ENCODE measurements around the gene CAMTA1.

Gene CAMTA1

DNA sequence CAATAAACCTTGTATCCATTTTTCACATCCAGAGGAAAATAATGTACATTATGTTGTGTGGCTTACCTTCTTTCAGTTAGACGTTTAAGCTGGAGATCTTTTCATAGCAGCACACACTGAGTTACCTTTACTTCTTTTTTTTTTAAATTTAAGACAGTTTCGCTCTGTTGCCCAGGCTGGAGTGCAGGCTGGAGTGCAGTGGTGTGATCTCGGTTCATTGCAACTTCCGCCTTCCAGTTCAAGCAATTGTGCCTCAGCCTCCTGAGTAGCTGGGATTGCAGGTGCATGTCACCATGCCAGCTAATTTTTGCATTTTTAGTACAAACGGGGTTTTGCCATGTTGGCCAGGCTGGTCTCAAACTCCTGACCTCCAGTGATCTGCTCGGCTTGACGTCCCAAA, 7.4 kb upstream of the CAMTA1 start:
- no peak for DNase-seq

DNA sequence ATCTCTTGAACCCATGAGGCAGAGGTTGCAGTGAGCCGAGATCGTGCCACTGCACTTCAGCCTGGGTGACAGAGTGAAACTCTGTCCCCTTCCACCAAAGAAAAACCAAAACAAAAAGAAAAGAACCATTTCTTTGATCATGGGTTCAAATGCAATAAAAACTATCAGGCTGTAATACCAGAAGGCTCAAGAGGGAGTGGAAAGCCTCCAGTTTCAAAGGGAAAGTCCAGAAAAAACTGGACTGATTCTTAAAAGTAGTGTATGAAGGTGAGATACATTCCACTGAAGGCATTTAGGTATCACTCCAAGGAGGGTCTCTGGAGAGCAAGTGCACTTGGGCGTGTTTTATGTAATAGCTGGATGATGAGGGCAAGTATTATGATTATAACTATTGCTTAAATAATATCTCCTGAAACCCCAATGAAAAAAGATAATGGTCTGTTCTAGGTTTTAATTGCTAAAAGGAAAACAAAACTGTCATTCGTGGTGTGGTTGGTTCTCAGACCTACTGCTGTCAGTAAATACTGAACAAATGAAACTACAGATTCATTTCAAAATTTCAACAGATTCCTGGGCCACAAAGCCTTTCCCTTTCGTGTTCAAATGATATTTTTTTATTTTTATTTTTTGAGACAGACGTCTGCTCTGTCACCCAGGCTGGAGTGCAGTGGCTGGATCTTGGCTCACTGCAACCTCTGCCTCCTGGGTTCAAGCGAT, 6.0 kb upstream of the CAMTA1 start:
- DNase-seq: no peak

- no peak for DNase-seq
Observed at GRCh38 chr1:6782151-6782550, 3.1 kb upstream of the CAMTA1 start.

DNA sequence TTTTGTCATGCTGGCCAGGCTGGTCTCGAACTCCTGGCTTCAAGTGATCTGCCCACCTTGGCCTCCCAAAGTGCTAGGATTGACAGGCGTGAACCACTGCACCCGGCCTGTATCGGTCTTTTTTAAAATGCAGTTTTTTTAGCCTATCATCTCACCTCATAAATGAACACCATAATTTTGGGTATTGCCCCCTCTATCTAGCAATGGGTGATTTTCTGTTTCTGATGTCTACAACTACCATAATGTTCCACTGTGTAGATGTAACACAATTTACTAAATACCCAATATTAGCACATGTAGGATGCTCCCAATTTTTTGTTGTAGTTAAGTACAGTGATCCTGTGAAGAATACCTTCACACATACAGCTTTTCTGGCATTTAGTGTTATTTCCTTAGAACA, 2.0 kb upstream of the CAMTA1 start:
- DNase-seq: no peak

DNA sequence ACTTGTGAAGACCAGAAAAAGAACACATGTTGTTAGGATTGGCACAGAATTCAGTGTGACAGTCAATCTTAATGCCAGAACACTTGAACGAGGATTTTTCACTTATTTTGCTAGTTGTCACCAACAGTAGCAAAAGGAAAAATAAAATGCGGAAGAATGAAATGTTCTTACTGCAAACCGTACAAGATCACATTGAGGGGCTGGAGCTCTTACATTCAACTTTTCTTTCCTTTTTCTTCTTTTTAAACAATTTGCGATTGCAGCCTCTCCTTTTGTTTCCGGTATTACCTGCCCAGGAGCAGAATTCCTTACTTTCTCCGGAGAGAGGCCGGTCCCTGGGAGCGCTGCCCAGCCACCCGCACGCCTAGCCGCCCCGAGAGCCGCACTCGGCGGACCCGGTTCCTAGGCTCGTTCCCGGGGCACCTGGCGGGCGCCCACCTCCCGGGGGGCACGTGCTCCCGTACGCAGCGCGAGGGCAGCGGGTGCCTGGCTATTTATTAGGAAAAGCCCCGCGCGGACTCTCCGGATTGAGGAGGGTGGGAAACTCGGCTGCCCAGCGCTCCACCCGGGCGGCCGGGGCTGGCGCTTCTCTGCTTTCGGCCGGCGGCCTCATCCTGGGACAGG, 1.2 kb upstream of the CAMTA1 start:
- DNase-seq: peak in 1 of 2 donors; percentile 9

DNA sequence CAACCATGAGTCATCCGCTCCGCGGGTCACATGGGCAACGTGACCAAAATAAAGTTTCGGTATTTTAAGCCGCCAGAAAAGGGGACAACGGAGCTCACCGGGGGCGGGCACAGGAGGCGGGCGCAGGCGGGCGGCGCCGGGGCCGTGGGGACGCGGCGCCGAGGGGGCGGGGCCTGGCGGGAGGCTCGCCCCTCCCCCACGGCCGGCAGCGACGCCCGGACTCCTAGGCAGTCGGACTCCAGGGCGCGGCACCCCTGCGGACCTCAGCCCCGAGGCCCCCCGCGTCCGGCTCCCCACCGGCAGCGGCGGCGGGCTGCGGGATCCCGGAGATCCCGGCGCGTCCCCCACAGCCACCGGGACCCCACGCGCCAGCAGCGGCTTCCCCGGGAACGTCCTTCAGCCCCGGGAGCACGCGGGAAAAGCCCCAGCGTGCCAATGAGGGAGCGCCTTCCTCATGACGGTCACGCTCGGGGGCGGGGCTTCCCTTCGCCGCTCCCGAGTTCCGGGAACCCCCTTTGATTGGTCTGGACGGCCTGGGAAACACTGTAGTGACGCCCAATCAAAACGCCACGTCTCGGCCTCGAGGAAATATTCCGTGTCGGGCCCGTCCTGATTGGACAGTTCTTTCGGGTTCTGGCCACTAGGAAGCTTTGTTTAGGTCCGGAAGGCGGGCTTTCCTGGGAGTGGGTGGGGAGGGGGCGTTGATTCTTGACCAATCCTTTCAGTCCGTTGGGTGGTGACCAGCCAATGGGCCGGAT, 515 bp upstream of the CAMTA1 start:
- peak; percentile 98 to 99 for DNase-seq

GRCh38 chr1:6785728-6786505, 663 bp downstream of the CAMTA1 start:
- DNase-seq: peak in 1 of 2 donors; percentile 25

GRCh38 chr1:6788946-6789345, 3.7 kb downstream of the CAMTA1 start:
- no peak for DNase-seq

DNA sequence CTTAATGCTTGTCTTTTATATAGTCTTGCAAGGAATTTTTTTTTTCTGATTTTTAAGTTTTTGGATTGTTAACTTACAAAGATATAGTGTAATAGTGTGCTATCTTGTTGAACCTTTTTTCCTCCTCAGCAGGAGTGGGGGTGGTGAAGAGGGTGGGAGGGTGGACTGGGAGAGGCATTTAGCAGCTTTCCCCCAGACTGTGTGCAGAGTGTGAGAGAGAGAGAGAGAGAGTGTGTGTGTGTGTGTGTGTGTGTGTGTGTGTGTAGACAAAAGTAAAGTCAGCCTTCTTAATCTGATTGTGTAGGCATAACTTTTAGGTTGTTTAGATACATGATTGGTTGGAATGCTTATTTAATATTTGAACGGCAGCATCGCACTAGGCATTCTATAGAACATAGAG, 4.9 kb downstream of the CAMTA1 start:
- no peak for DNase-seq

DNA sequence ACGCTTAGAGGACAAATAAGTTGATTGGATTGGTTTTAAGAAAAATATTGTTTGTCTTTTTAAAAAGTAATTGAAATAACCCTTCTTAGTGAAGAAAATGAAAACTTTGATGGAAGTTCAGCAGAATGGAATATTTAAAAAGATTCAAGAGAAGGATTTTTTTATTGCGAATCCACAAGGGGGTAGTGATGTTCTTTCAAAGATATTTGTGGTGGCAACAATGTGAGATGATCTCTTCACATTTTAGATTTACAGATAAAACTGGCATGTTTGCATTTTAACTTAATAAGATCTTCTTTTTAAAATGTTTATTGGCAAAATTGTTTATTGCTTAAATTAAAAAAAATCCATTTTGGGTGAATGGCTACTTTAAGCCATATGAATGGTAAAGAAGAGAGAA, 8.9 kb downstream of the CAMTA1 start:
- DNase-seq: peak in 1 of 2 donors; percentile 48

GRCh38 chr1:6795203-6795602, 9.9 kb downstream of the CAMTA1 start:
- DNase-seq: no peak

DNA sequence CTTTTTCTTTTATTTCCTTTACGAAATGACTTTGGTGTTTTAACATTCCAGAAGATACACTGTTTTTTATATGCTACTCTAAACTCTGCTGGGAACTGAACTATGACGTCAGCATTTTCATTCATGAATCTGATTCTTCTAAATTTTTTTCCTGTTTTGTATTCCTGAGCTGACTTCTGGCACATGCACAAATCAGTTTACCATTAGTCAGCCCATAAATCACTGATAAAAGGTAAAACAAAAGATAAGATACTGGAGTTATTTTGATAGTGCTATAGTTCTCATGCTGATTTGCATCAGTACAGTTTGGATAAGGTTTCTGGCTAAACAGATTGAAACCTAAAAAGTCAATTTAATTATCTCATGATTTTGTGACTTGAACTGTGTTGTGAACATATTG, 10.4 kb downstream of the CAMTA1 start:
- no peak for DNase-seq

GRCh38 chr1:6796095-6796494, 10.8 kb downstream of the CAMTA1 start:
- no peak for DNase-seq

- no peak for DNase-seq
Observed at GRCh38 chr1:6799499-6799898, 14.2 kb downstream of the CAMTA1 start.

- DNase-seq: peak in 1 of 2 donors; percentile 36
Observed at GRCh38 chr1:6800745-6801144, 15.5 kb downstream of the CAMTA1 start.

DNA sequence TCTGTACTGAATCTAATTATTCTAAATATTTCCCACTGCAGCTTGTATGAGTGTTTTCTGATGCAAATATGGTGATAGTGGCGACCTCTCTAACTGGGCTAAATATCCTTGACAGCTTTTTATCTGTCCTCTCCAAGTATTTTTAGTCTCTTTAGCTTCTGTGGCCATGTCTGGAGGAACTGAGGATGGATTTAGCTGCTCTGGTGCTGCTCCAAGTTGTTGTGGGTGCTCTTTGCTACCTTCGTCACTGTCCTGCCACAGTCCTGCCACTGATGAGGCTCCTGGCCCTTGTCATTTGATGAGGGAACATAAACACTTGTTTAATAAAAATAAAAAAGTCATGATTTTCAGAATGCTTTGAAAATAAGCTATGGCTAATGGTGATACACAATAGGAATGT, 15.9 kb downstream of the CAMTA1 start:
- no peak for DNase-seq

DNA sequence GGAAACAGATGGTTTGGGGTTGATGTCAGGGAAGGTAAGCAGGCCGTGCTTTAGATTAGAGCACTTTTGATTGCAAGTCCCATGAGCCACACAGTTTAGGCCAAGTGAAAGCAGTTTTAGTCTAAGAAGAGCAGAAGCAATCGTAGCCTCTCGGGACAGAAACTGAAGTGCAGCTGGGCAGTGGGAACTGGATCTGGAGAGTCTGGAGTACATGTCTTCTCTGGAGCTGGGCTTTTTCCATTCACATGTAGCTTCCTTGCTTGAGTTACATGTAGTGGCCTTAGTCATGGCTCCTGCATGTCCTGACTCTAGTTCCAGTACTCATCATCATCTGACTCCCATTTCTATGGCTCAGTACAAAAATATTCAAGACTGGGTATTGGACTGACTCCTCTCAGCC, 16.7 kb downstream of the CAMTA1 start:
- DNase-seq: no peak

DNA sequence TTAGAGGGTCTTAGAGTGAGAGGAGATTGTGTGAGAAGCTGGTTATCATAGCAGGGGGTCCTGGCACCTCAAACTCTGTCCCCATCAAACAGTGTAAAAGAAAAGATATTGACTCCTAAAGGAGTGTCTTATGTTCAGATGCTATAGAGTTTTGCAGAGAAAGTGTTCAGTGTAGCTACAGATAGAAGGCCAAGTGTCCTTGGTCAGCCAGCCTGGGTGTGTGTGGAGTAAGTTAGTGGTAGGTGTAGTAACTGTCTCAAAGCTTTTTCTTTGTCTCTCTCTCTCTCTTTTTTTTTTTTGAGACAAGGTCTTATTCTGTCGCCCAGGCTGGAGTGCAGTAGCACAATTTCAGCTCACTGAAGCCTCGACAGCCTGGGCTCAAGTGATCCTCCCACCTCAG, 17.2 kb downstream of the CAMTA1 start:
- DNase-seq: no peak

DNA sequence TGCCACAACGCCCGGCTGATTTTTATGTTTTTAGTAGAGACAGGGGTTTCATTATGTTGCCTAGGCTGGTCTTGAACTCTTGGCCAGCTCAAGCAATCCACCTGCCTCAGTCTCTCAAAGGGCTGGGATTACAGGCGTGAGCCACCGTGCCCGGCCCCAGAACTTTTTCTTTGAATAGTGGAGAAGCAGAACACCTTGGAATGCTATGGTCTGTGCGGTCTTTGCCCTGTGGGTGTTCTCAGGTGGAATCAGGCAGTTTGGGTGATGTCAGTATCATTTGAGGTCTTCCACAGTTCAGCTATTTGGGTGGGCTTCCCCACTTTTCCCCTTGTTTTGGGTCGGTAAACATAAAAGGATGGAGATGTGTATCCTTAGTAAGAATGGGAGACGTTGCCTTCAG, 17.6 kb downstream of the CAMTA1 start:
- no peak for DNase-seq

DNA sequence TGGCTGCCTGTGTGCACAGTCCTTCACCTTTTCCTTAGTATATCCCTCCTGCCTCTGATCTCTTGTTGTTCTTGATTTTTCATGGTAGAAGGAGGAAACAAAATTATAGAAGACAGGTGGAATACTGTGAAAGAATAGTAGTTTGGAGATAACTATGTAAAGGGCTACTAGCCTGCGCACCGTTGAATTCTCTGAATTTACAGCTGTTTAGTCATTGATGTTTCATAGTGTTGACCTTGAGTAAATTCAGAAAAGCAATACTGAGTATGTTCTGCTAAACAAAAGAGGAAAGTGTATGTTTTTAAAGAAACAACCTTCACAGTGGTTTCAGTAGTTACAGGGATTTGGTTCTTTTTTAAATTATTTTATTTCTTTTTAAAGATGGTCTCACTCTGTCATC, 18.1 kb downstream of the CAMTA1 start:
- DNase-seq: no peak

DNA sequence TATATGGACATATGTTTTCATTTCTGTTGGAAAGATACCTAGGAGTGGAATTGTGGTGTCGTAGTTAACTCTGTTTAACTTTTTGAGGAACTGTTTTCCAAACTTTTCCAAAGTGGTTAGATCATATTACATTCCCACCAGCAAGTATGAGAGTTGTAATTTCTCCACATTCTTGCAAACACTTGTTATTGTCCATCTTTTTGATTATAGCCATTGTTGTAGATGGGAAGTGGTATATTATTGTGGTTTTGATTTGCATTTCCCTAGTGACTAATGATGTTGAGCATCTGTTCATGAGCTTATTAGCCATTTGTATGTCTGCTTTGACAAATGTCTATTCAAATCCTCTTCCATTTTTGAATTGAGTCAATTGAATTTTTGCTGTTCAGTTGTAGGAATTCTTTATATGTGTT, 19.8 kb downstream of the CAMTA1 start:
- DNase-seq: no peak

DNA sequence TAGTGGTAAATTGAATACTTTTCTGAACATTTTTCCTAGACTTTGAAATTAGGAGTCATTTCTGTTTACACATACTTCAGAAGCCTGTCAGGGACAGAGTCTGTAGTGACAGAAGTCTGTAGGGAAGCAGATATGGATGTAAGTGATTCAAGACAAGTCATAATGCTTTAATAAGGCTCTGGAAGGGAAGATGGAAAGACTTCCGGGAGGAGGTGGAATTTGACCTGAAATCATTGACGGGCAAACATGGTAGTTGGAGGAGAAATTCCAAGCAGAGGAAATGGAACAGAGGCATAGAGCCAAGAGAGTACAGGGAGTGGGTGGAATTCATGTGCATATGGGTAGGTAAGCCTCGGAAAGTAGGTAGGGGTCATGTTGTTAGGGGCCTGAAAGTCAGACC, 22.5 kb downstream of the CAMTA1 start:
- no peak for DNase-seq

DNA sequence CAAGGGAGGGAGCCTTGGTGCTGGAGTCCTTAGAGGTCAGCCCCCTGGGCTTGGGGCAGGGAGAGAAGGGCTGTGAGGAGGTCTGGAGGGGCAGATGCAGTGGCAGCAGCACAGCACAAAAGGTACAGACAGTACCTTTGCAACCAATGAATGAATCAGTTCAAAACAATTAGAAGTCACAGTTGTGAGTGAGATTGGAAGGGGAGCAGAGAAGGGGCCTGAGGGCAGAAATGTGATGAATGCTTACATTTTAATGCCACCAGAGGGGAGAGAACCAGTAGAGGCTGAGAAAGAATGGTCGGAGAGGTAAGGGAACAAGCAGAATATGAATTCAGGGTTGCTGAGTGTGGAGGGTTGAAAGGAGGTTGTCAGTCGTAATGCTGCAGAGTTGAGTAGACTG, 24.2 kb downstream of the CAMTA1 start:
- no peak for DNase-seq

All from bone marrow (tissue), 2 donors.